Stimulated activated CD8-positive, alpha-beta memory T cell treated with anti-CD3 and anti-CD28 coated beads, Interleukin-2, amount 100 ng/mL, for 48 hours (primary cell): Measurements from ENCODE around the gene CCDC88C.

Experiments used
- DNase-seq, 2 donors: peaks; one replicate each; pipeline ENCODE4 v3.0.0-alpha.2; 2020; ENCODE audit warnings: low read depth in 2 of 2

Gene CCDC88C

DNA sequence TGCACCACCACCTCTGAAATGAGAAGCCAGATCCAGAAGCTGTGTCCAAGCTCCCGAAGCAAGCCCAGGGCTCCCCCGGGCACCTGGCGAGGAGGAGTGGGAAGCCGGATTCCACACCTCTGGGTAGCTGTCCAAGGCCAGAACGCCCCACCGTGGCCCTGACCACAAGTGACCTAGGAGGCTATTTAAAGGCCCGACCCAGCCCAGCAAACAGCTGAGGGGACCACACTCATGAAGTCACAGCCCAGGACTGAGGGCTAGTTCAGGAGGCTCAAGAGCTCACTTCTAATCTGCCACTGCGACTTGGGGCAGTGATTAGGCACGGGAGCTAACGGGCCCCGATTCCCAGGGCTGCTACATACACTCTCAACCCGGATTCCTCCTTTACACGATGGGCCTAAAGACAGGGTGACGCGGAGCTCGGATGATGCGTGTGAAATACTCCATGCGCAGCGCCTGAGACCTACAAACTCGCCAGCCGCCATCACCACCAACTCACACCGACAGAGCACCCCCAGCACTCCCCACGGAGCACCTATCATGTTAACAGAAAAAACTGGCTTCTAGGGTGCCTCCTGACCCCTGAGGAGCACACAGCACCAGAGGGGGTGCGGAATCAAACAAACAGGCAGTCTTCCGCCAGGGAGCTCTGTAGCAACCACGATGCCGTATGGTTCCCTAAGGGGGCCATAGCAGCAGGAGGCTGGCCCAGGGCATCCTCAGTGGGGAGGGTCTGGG, 89.1 kb downstream of the CCDC88C start:
- no peak for DNase-seq

DNA sequence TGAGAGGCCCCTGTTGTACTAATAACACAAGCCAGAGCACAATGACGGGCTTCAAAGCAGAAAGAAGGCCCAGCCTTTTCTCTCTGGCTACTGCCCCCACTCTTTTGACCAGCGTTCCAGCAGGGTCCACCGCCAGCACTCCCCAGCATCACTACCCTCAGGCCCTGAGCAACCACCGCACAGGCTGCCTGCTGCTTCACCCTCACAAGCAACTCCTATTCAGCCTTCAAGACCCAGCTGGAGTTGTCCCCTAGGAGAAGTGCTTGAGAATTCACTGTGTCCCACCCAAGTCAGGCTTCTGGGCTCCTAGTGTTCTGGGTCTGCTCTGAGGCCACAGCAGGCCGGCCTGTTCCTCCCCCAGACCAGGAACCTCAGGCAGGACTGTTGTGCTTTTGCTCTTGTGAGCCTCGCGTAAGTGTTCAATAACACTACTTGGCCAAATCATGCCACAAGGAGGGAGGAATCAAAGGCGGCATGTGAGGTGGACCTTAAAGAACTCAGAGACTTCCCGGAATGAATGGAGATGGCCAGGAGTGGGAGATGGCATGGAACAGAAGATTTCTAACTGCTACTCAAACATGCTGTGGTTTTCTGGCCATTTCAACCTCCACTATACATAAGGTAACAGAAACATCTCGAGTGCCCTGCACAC, 89.8 kb downstream of the CCDC88C start:
- DNase-seq: no peak

DNA sequence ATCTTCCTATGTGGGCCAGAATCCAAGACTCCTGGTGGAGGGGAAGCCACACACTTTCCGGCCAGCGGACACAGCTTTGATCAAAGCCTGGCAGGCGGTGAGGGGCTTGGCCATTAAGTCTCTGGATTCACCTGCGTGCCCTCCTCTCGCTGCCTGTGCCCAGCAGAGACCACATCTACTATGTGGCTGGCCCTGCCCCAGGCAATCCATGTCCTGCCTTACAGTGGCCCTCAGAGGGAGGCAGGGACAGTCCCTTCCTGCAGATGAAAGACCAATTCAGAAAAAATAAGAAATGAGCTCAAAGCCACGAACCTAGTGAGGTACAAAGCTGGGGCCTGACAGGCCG, 90.4 kb downstream of the CCDC88C start:
- no peak for DNase-seq

GRCh38 chr14:91326514-91327249, 90.9 kb downstream of the CCDC88C start:
- no peak for DNase-seq

DNA sequence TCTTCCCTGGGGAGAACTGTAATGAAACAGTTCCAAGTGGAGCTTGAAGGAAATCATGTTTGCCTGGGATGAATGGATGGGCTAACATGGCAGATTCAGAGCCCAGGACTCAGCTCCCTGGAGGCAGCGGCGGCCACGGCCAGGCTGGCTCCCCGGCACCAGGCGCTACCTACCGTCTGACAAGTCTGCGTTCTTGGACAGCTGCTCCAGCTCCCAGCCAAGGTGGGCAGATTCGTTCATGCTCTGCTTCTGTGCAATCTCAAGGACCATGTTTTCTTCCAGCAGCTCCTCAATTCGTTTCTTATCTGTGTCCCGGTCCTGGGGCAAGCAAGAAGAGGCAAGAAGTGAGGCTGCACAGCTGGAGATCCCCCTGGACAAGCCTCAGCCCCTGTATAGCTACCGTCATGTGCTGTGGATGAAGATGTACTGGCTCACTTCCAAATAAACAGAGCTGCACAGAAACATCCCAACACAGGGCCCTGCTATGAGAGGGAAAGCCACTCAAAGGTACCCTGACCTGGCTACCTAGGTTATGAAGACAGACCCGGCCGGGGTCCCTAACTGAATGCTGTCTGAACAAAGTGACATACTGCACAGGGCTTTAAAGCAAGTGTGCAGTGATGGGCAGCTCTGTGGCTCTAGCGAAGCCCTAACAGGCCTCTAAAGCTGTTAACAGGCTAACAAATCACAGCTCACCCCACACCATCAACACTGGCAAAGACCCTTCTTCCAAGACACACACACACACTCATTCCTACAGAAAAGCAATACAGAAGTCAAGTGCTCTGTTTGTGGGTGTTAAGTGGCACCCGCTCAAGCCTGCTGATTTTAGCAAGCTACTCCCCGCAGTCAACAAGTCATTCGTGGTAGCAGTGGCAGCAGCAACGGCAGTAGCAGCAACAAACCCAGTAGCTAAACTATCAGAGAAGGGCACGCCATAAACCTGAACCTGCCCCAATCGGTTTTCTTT, 92.7 kb downstream of the CCDC88C start:
- DNase-seq: no peak

- peak; percentile 89 to 94 for DNase-seq
Observed at GRCh38 chr14:91323671-91324605, 93.7 kb downstream of the CCDC88C start.

DNA sequence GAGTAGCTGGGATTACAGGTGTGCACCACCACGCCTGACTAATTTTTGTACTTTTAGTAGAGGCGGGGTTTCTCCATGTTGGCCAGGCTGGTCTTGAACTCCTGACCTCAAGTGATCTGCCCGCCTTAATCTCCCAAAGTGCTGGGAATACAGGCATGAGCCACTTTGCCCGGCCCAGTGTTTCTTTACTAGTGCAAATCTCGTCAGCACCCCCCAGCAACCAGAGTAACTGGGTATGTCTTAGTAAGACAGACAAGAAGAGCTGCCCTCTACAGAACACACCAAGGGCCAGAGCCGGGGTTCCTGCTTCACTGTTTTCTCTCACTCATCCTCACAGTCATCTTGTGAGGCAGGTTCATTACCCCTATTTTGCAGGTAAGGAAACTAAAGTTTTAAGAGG, 94.6 kb downstream of the CCDC88C start:
- DNase-seq: no peak

DNA sequence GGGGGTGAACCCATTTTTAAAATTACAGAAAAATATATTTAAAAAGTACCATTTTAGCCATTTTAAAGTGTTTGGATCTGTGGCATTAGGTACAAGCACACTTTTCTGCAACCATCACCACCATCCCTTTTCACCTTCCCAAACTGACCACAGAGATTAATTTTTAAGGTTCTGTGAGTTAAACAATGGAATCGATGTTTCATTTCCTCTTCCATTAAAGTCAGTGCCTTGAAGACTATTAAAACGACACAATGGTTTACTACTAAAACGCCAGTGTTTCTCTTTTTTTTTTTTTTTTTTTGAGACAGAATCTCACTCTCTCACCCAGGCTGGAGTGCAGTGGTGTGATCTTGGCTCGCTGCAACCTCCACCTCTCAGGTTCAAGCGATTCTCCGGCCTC, 95.0 kb downstream of the CCDC88C start:
- no peak for DNase-seq

- DNase-seq: no peak
Observed at GRCh38 chr14:91321131-91321530, 96.5 kb downstream of the CCDC88C start.

DNA sequence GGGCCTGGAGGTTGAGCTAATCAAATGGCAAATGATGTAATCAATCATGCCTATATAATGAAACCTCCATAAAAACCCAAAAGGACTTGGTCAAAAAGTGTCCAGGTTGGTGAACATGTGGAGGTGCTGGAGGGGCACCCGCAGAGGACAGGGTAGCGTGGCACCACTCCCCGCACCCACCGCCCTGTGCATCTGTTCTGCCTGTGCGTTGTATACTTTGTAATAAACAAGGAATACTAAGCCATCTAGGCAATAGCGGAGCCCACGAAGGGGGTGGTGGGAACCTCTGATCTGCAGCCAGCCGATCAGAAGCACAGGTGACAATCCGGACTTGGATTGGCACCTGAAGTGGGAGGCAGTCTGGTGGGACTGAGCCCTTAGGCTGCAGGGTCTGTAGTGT, 97.4 kb downstream of the CCDC88C start:
- no peak for DNase-seq

DNA sequence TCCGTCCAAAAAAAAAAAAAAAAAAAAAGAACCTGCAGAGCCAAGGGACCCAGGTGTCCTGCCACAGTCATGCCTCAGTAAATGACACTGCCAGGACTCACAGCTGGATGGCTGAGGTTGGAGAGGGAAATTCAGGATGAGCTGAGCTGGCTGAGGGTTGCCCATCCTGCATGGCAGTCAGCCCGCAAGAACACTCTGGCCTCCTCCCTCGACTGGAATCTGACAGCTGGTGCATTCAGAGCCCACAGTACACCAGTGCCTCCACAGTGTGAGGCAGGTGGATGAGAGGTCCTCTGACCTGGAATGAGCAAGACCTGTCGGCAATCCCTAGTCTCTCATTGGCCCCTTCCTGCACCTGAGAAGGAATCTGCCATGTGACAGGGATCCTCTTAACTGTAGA, 98.7 kb downstream of the CCDC88C start:
- no peak for DNase-seq

GRCh38 chr14:91317381-91318308, 100.0 kb downstream of the CCDC88C start:
- peak; percentile 78 to 79 for DNase-seq

GRCh38 chr14:91316761-91317160, 100.9 kb downstream of the CCDC88C start:
- DNase-seq: no peak

DNA sequence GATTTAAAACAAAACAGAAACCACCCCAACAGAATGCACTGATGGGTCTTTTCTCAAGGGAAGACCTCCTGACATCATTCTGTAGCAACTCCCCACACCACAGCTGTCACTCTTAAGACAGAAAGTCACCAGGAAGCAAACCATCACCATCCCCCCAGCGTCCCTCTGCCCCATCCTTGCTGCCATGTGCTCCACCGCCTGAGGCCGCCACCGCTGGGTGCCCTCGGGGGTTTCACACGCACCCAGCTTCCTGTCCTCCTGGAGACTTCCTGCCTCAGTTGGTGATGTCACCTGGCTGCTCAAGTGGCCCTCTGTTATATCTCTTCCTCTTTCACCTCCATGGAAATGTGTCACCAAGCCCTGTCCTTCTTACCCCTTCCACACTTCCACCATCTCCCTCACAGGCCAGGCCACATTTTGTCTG, 101.8 kb downstream of the CCDC88C start:
- peak; percentile 77 for DNase-seq

DNA sequence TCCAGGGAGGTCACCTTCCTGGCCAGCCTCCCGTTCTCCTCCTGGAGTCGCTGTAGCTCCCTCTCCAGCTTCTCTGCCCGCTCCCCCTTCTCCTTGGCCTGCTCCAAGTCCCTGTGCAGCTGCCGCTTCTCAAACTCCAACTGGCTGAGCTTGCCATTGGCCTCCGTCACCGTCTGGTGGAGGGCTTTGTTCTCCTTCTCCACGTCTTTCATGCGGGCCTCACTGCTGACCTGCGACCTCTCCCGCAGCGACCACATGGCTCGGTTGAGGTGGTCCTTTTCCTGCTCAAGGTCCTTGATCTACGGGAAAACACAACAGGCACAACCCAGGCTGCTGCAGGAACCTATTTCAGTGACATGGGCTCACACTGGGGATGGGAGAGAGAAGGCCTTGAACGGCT, 103.8 kb downstream of the CCDC88C start:
- DNase-seq: no peak

DNA sequence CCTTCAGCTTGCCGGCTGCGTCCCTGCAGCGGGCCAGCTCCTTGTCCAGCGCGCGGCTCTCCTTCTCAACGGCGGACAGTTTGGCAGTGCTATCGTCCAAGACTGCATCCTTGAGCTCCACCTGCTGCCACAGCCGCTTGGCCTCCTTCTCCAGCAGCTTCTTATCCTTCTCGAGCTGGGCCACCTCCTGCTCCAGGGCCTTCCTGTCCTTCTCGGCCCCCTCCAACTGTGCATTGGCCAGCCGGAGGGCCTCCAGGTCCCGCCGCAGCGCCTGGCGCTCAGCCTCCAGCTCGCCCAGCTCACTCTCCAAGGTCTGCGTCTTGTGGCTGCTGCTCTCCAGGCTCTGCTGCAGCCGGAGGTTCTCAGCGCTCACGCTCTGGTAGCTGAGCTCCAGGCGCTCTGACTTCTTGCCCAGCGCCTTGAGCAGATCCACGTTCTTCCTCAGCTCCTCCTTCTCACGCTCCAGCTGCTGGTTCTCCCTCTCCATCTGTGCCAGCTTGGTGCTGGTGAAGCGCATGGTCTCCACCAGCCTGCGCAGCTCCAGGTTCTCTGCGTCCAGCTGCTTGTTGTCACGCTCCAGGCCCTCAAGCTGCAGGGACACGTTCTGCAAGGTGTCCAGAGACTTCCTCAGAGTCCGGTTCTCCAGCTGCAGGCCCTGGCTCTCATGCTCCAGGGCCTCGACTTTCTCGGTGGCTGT, 104.3 kb downstream of the CCDC88C start:
- DNase-seq: no peak

DNA sequence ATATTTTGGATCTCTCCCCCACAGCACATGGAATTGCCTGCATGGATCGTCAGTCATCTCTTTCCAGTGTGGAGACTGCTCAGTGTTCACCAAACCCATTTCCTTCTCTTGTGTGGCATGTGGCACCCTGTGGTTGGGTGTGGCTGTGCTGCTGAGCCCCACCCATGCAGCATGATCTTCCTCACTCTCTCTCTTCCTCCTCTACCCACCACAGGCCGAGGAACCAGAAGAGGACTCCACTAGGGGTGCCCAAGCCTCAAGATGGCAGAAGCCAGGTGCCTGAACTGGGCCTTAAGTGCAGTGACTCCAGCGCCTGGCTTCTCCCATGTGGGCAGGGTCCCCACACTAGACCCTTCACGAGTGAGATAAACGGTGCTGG, 106.3 kb downstream of the CCDC88C start:
- no peak for DNase-seq

DNA sequence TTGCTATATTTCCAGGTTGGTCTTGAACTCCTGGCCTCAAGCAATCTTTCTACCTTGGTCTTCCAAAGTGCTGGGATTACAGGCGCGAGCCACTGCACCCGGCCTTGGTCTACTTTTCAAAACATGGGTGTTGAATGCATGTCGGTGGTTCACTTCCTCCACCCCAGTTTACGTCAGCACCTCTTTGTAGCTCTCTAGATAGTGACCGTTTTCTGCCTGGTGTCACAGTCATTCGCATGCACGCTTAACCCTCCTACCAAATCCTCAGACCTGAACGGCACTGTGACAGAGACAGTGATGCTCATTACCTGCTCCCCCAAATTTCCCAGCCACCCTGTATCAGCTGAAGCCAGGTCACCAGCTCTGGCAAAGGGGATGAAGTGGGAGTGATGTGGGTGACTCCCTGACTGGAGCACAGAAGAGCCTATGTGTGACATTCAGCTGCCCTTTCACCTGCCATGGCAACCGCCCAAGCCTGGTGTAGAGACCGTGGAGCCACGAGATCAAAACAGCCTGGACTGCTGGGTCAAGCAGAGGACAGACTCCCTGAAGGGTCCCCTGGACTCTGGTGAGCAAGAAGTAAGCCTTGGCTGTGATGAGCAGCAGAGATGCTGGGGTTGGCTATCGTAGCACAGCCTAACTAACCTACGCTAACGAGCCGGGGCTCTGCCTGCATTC, 106.9 kb downstream of the CCDC88C start:
- no peak for DNase-seq
